Amniotic stem cell (primary cell): Measurements from ENCODE around the gene POGZ.

ENCODE experiments used
- DNase-seq: peaks from one replicate; lab custom pipeline; 2025; lab: John Stamatoyannopoulos, UW

The POGZ gene

GRCh38 chr1:151372058-151372934 is 87.0 kb downstream of the POGZ start, which contains the start of gene SELENBP1:
Gene SELENBP1 (minus strand): TSS chr1:151372705. CDS start chr1:151372641, 64 bp downstream.
- no peak for DNase-seq

- no peak for DNase-seq
Observed at GRCh38 chr1:151371370-151372057, 87.8 kb downstream of the POGZ start.

- DNase-seq = no peak
Observed at GRCh38 chr1:151370211-151370911, 88.9 kb downstream of the POGZ start.

GRCh38 chr1:151369621-151370048 is 89.7 kb downstream of the POGZ start:
- DNase-seq = no peak

GRCh38 chr1:151369302-151369610 is 90.0 kb downstream of the POGZ start:
- DNase-seq = no peak

- DNase-seq = no peak
Observed at GRCh38 chr1:151368393-151369301, 90.6 kb downstream of the POGZ start.

GRCh38 chr1:151367658-151368392 is 91.5 kb downstream of the POGZ start:
- DNase-seq = no peak

GRCh38 chr1:151364996-151365395 is 94.3 kb downstream of the POGZ start:
- DNase-seq = no peak

GRCh38 chr1:151362308-151363155 is 96.8 kb downstream of the POGZ start:
- no peak for DNase-seq

GRCh38 chr1:151361883-151362282 is 97.4 kb downstream of the POGZ start:
- no peak for DNase-seq

GRCh38 chr1:151356696-151357095 is 102.6 kb downstream of the POGZ start:
- no peak for DNase-seq
